Measurements from ENCODE around the gene TSKU. TPM values are rescaled to one million over a fixed set of nuclear protein-coding genes. Genes with fewer than 3 reads are reported as not detected.

TSKU gene
- total RNA-seq, 1 donor from 2014 or later = 42.3 TPM

DNA sequence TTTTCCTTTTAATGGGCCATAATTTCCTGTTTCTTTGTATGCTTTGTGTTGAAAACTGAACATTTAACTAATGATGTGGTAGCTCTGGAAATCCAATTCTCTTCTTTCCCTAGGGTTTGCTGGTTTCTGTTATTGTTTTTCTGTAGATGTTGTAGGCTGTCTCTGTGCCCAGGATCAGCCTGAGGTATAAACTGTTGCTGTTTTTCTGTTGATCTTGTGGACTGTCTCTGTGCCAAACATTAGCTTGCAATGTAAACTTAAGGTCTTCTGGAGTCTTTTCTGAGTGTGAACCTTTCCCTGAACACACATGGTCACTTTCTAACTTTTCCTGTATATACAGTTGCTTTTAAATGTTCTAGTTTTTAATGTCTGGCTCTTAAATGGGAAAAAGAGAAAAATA, 5.9 kb upstream of the TSKU start:
- Mint-ChIP-seq H3K27ac (ENCODE audit: unreplicated experiment) (no peak overlapping the region), H3K4me3 (ENCODE audit: unreplicated experiment) (no peak overlapping the region), H3K27me3 (ENCODE audit: low read depth) (no peaks in the 10 kb centered on the region), H3K9me3 (ENCODE audit: low read depth) (peaks cover 16% of the 10 kb centered on the region), H3K4me1 (ENCODE audit: low read depth) (peaks cover 32% of the 10 kb centered on the region), H3K36me3 (ENCODE audit: low read depth) (peaks cover 10% of the 10 kb centered on the region)
- no peak for DNase-seq (ENCODE audit: low spot score)
- TF ChIP-seq, protein P1, sequence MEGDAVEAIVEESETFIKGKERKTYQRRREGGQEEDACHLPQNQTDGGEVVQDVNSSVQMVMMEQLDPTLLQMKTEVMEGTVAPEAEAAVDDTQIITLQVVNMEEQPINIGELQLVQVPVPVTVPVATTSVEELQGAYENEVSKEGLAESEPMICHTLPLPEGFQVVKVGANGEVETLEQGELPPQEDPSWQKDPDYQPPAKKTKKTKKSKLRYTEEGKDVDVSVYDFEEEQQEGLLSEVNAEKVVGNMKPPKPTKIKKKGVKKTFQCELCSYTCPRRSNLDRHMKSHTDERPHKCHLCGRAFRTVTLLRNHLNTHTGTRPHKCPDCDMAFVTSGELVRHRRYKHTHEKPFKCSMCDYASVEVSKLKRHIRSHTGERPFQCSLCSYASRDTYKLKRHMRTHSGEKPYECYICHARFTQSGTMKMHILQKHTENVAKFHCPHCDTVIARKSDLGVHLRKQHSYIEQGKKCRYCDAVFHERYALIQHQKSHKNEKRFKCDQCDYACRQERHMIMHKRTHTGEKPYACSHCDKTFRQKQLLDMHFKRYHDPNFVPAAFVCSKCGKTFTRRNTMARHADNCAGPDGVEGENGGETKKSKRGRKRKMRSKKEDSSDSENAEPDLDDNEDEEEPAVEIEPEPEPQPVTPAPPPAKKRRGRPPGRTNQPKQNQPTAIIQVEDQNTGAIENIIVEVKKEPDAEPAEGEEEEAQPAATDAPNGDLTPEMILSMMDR (IDR thresholded peaks at IDR 0.05) = no peak

DNA sequence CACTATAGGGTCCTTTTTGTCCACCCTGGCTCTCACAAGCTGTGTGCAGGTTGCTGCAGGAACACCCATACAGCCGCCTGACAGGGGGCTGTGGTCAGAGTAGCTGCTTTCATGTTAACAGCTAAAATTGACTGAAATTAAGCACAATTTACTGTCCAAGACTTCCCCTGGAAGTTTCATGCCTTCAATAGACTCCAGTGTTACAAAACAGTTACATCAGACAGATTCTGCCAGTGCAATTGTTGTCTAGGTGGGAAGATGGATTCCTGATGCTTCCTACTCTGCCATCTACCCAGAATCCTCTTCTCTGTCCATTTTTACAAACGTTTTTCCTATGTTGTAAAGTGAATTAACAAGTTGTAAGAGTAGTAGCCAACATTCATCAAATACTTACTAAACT, 5.3 kb upstream of the TSKU start:
- no peaks in the 10 kb centered on the region for H3K27me3 Mint-ChIP-seq (ENCODE audit: low read depth)
- H3K9me3 Mint-ChIP-seq (ENCODE audit: low read depth) = peaks cover 16% of the 10 kb centered on the region
- no peak for DNase-seq (ENCODE audit: low spot score)
- H3K4me3 Mint-ChIP-seq (ENCODE audit: unreplicated experiment) = no peak overlapping the region
- TF ChIP-seq, protein P1 (IDR thresholded peaks at IDR 0.05) = no peak
- H3K4me1 Mint-ChIP-seq (ENCODE audit: low read depth) = peaks cover 33% of the 10 kb centered on the region
- H3K36me3 Mint-ChIP-seq (ENCODE audit: low read depth) = peaks cover 10% of the 10 kb centered on the region
- no peak overlapping the region for H3K27ac Mint-ChIP-seq (ENCODE audit: unreplicated experiment)

DNA sequence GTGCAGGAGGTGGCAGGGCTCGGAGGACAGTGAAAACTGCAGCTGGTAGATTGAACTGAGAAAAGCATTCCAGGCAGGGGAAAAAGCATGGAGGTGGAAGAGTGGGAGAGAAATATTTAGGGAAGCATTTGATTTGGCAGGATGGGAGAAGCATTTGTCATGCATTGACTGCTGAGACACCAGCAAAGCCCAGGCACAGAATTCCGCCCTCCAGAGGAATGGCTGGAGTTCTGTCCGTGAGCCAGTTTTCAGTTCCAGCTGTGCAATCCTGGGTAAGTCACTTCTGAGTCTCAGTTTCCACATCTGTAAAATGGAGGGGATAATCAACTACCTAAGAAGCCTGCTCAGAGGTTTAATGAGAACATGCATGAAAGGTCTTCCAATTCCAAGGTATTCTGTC, 4.3 kb upstream of the TSKU start:
- DNase-seq (ENCODE audit: low spot score) = peak; percentile 22
- TF ChIP-seq, protein P1 (IDR thresholded peaks at IDR 0.05) = no peak
- Mint-ChIP-seq H3K36me3 (ENCODE audit: low read depth) (peaks cover 10% of the 10 kb centered on the region), H3K27ac (ENCODE audit: unreplicated experiment) (peak overlapping the region; percentile 5), H3K4me3 (ENCODE audit: unreplicated experiment) (no peak overlapping the region), H3K4me1 (ENCODE audit: low read depth) (peaks cover 34% of the 10 kb centered on the region), H3K9me3 (ENCODE audit: low read depth) (peaks cover 16% of the 10 kb centered on the region), H3K27me3 (ENCODE audit: low read depth) (no peaks in the 10 kb centered on the region)

DNA sequence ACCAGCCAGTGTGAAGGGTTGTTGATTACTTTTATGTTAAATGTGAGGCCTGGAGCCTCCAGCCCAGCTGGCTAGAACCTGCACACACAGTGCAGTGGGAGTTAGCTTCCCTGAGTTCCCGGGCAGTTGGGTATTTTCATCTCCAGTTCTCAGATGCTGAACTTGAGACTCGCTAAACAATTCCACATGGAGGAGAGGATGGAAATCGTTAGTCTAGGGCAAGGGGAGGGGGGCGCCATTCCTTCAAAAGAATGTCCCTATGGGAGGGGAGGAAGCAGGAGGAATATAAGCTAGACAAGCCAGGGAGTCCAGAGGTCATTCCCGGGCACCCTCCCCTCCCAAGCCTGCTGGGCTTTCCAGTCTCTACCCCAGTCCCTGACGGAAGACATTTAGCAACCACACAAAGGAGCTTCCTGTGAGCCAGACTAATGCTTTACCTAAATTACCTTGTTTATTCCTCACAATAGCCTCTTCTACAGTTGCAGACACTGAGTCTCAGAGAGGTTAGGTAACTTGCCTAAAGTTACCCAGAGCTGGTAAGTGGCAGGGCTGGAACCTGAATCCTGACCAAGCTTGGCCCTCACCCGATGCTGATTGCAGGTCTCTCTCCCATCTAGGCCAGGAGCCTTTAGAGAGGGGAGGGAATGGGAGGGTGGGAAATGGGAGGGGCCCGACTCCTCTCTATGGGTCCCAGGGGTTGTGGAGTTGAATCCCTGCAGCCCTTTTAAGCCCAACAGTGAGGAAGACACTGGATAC, 1.9 kb upstream of the TSKU start:
- Mint-ChIP-seq H3K4me3 (ENCODE audit: unreplicated experiment) (no peak overlapping the region), H3K4me1 (ENCODE audit: low read depth) (peaks cover 51% of the 10 kb centered on the region), H3K9me3 (ENCODE audit: low read depth) (peaks cover 13% of the 10 kb centered on the region), H3K36me3 (ENCODE audit: low read depth) (peaks cover 10% of the 10 kb centered on the region), H3K27me3 (ENCODE audit: low read depth) (no peaks in the 10 kb centered on the region), H3K27ac (ENCODE audit: unreplicated experiment) (no peak overlapping the region)
- TF ChIP-seq, protein P1 (IDR thresholded peaks at IDR 0.05) = no peak
- peak; percentile 22 for DNase-seq (ENCODE audit: low spot score)

DNA sequence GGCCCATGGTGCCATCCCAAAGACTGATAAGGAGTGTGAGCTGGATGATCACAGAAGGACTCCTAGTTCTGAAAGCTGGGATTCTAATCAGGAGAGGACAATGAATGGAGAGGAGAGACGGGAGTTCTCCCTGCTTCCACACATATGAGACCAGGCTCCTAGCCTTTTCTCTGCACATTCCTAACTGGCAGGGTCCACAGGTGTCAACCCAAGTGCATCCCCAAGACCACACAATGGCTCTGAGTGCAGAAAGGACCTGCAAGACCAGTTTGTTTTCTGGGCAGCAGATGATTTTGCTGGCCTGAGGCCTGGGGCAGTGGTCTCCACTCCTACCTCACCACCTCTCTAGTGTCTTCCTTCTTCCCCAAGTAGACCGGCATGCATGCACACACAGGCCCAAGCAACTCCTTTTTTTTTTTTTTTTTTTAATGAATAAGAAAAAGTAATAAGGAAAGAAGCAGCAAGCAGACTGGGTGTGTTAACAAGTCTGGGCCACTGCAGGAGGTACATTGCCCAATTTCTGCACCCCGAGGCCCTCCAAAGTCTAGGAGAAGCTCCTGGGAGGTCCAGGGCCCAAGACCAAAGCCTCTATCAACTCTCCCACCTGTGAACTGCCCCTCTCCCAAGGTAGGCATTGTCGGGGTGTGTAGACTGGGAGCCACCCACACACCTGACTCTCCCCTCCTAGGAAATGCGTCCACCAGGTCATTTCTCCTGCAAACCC, 1.2 kb upstream of the TSKU start:
- DNase-seq (ENCODE audit: low spot score) = peak; percentile 27

More for the DNA sequence above, 1.2 kb upstream of the TSKU start:
- TF ChIP-seq, protein P1 (IDR thresholded peaks at IDR 0.05) = no peak
- Mint-ChIP-seq H3K27ac (ENCODE audit: unreplicated experiment) (peak overlapping the region; percentile 93), H3K9me3 (ENCODE audit: low read depth) (peaks cover 6% of the 10 kb centered on the region), H3K4me3 (ENCODE audit: unreplicated experiment) (peak overlapping the region; percentile 86), H3K4me1 (ENCODE audit: low read depth) (peaks cover 58% of the 10 kb centered on the region), H3K27me3 (ENCODE audit: low read depth) (no peaks in the 10 kb centered on the region), H3K36me3 (ENCODE audit: low read depth) (peaks cover 6% of the 10 kb centered on the region)
